Fibroblast of lung (primary cell): ENCODE data around the gene MED26. TPM values are rescaled to one million over a fixed set of nuclear protein-coding genes. Genes with fewer than 3 reads are reported as not detected.
"Not testable (repeated sequence)": the region's sequence is repeated elsewhere in the genome, so short reads cannot be mapped to it uniquely, and the experiment has no call there.

ENCODE experiments used
- DNase-seq, 2 donors: peaks; one replicate each; pipeline versions ENCODE4 v3.0.0 to v3.0.0-alpha.2; 2010; ENCODE audit warnings: low read depth in 2 of 2
- H2AFZ ChIP-seq: 2 replicates; pipeline ENCODE4 v1.5.1; 2012; ENCODE audit warnings: low read length, control low read depth, inconsistent platforms
- H3K27ac ChIP-seq: 2 replicates; pipeline ENCODE4 v1.5.1; 2011; ENCODE audit warnings: low read length, control low read depth; ENCODE audit not compliant: insufficient read depth
- H3K27me3 ChIP-seq: 2 replicates; pipeline ENCODE4 v1.5.1; 2011; ENCODE audit warnings: mild to moderate bottlenecking, low read length; ENCODE audit not compliant: control insufficient read depth, insufficient read depth
- H3K36me3 ChIP-seq: 2 replicates; pipeline ENCODE4 v1.5.1; 2011; ENCODE audit warnings: low read length; ENCODE audit not compliant: control insufficient read depth, insufficient read depth
- H3K4me1 ChIP-seq: 2 replicates; pipeline ENCODE4 v1.5.1; 2011; ENCODE audit warnings: low read length; ENCODE audit not compliant: control insufficient read depth, insufficient read depth; ENCODE audit errors: extremely low read depth
- H3K4me2 ChIP-seq: 2 replicates; pipeline ENCODE4 v1.5.1; 2011; ENCODE audit warnings: low read length, control low read depth; ENCODE audit not compliant: insufficient read depth; ENCODE audit errors: extremely low read depth
- H3K4me3 ChIP-seq, 4 experiments: fragments of 200-600 bp in 1 of 4; sonication (generic) in 1 of 4; replicated peaks in 1 of 4; 2 replicates each; pipeline ENCODE4 v1.5.1; 2011 to 2016; ENCODE audit warnings: low read length in 4 of 4, low read depth in 3 of 4, mild to moderate bottlenecking in 3 of 4, control low read depth in 2 of 4, inconsistent platforms in 1 of 4, mixed read lengths in 1 of 4; ENCODE audit not compliant: insufficient read depth in 1 of 4; ENCODE audit errors: control extremely low read depth in 1 of 4
- H3K79me2 ChIP-seq: 2 replicates; pipeline ENCODE4 v1.5.1; 2012; ENCODE audit warnings: mild to moderate bottlenecking, low read length, inconsistent platforms; ENCODE audit not compliant: control insufficient read depth, insufficient read depth
- H3K9ac ChIP-seq: 2 replicates; pipeline ENCODE4 v1.5.1; 2011; ENCODE audit warnings: mild to moderate bottlenecking, low read length, control low read depth; ENCODE audit not compliant: insufficient read depth
- H3K9me3 ChIP-seq: 2 replicates; pipeline ENCODE4 v1.5.1; 2012; ENCODE audit warnings: low read depth, low read length; ENCODE audit not compliant: control insufficient read depth, insufficient read depth
- H4K20me1 ChIP-seq: 2 replicates; pipeline ENCODE4 v1.5.1; 2011; ENCODE audit warnings: low read length; ENCODE audit not compliant: control insufficient read depth, insufficient read depth; ENCODE audit errors: extremely low read depth
- EZH2 ChIP-seq: IDR thresholded peaks from 2 replicates; pipeline ENCODE4 v1.5.1; 2012; ENCODE audit warnings: low read length, control low read depth, mild to moderate bottlenecking; ENCODE audit errors: missing control alignments
- polyA plus RNA-seq, 2 donors: library from polyadenylated mRNA; depleted of rRNA in 1 of 2; stranded (reverse) in 1 of 2; unstranded in 1 of 2; fragments of >200 nt; gene quantifications; 2 replicates each; pipeline ENCODE4 v1.2.1, GENCODE V29; 2011 to 2012; ENCODE audit warnings: missing spikeins in 1 of 2
- total RNA-seq: library from RNA; depleted of rRNA; stranded (reverse); fragments of >200 nt; gene quantifications from 2 replicates; pipeline ENCODE4 v1.2.1, GENCODE V29; 2014
- TF ChIP-seq, protein P1 (sequence below), 2 donors: IDR thresholded peaks in 1 of 2; conservative IDR thresholded peaks in 1 of 2; 1 replicate in 1 of 2; 2 replicates in 1 of 2; pipeline ENCODE4 v1.5.1; 2011 to 2012; ENCODE audit warnings: low read length in 2 of 2, control low read depth in 1 of 2, inconsistent platforms in 1 of 2, low read depth in 1 of 2, mild to moderate bottlenecking in 1 of 2

Gene MED26
- total and polyA plus RNA-seq, 2 donors (not counting 1 experiment from before 2014, with no cell fraction given) = 3.7 to 4.5 TPM

DNA sequence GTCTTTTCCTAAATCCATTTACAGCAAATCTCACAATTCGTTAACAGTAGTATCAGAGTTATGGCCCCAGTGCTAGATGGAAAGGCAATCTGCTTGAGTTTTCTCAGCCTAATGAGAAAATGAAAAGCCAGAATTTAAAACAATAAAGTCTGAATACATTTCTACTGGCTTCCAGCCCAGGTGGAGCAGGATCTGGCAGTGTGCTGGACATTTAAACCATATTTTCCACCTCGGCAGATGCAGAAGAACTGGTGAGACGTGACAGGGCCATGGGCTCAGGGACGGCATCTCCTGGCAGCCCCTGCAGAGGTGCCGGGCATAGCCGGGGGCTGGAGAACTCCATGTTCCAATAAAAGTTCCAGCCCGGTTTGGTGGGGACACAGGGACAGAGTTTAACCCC, 24.9 kb upstream of the MED26 start:
- Histone ChIP-seq H2AFZ (no peak overlapping the region), H3K9me3 (no peaks in the 10 kb centered on the region), H3K4me2 (no peak overlapping the region), H3K27me3 (no peaks in the 10 kb centered on the region), H4K20me1 (no peaks in the 10 kb centered on the region), H3K4me1 (no peaks in the 10 kb centered on the region), H3K9ac (no peak overlapping the region), H3K27ac (no peak overlapping the region), H3K79me2 (peaks cover 19% of the 10 kb centered on the region), H3K36me3 (peaks cover 27% of the 10 kb centered on the region), H3K4me3 (no peak overlapping the region)
- no peak for DNase-seq
- no peak for TF ChIP-seq EZH2
- TF ChIP-seq, protein P1, sequence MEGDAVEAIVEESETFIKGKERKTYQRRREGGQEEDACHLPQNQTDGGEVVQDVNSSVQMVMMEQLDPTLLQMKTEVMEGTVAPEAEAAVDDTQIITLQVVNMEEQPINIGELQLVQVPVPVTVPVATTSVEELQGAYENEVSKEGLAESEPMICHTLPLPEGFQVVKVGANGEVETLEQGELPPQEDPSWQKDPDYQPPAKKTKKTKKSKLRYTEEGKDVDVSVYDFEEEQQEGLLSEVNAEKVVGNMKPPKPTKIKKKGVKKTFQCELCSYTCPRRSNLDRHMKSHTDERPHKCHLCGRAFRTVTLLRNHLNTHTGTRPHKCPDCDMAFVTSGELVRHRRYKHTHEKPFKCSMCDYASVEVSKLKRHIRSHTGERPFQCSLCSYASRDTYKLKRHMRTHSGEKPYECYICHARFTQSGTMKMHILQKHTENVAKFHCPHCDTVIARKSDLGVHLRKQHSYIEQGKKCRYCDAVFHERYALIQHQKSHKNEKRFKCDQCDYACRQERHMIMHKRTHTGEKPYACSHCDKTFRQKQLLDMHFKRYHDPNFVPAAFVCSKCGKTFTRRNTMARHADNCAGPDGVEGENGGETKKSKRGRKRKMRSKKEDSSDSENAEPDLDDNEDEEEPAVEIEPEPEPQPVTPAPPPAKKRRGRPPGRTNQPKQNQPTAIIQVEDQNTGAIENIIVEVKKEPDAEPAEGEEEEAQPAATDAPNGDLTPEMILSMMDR (conservative IDR thresholded peaks at IDR 0.05 in 1 of 2, IDR thresholded peaks at IDR 0.05 in 1 of 2; ENCODE audit: low read depth in 1 of 2, low read length in 2 of 2) = no peak

- not testable (repeated sequence) for H3K4me3 ChIP-seq, H3K27ac ChIP-seq, H4K20me1 ChIP-seq, H3K79me2 ChIP-seq, H3K9ac ChIP-seq, H2AFZ ChIP-seq, H3K4me2 ChIP-seq, H3K27me3 ChIP-seq, H3K4me1 ChIP-seq, H3K9me3 ChIP-seq, DNase-seq
- H3K36me3 ChIP-seq = peaks cover 28% of the 10 kb centered on the region
Measured at GRCh38 chr19:16651421-16652188, 23.6 kb upstream of the MED26 start.

DNA sequence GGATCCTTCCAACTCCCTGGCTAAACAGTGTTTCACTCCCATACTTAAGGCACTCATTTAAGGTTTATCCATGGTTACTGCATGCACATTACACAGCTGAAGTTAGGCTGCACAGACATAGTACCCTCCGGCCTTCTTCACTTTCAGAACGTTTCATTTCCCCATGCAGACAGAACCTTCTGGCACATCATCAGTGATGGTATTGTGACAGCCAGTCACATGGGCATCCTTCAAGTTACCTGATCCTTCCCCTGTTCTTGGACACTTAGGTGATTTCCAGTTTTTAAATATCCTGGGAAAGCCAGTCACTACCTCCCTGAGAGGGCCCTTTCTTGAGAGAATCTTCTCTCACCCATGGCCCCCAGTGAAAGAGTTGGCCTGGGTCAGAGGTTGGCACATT, 22.8 kb upstream of the MED26 start:
- H3K4me1 ChIP-seq = no peaks in the 10 kb centered on the region
- H3K79me2 ChIP-seq = peaks cover 5% of the 10 kb centered on the region

More for the DNA sequence above, 22.8 kb upstream of the MED26 start:
- Histone ChIP-seq H3K36me3 (peaks cover 29% of the 10 kb centered on the region), H3K9ac (no peak overlapping the region), H3K27ac (no peak overlapping the region), H3K27me3 (no peaks in the 10 kb centered on the region), H3K4me3 (no peak overlapping the region), H4K20me1 (no peaks in the 10 kb centered on the region), H3K9me3 (no peaks in the 10 kb centered on the region), H2AFZ (no peak overlapping the region), H3K4me2 (no peak overlapping the region)
- TF ChIP-seq, protein P1 (conservative IDR thresholded peaks at IDR 0.05 in 1 of 2, IDR thresholded peaks at IDR 0.05 in 1 of 2; ENCODE audit: low read depth in 1 of 2, low read length in 2 of 2) = no peak
- no peak for DNase-seq
